ENCODE measurements around the gene HECTD1. TPM values are rescaled to one million over a fixed set of nuclear protein-coding genes. Genes with fewer than 3 reads are reported as not detected.

The HECTD1 gene
- total and polyA plus RNA-seq, 9 of the 15 experiments (the other 6 are each of a cell fraction or from before 2014, with no cell fraction given) = 27.9 to 111 (median 78.1) TPM

- no peak for TF ChIP-seq NR3C1 (CRISPR knock-in tag; IDR thresholded peaks at IDR 0.05)
- TF ChIP-seq ZNF561 (CRISPR knock-in tag; conservative IDR thresholded peaks at IDR 0.05) = no peak
- no peak for TF ChIP-seq ZNF23 (CRISPR knock-in tag; IDR thresholded peaks at IDR 0.05)
- TF ChIP-seq, protein P1, sequence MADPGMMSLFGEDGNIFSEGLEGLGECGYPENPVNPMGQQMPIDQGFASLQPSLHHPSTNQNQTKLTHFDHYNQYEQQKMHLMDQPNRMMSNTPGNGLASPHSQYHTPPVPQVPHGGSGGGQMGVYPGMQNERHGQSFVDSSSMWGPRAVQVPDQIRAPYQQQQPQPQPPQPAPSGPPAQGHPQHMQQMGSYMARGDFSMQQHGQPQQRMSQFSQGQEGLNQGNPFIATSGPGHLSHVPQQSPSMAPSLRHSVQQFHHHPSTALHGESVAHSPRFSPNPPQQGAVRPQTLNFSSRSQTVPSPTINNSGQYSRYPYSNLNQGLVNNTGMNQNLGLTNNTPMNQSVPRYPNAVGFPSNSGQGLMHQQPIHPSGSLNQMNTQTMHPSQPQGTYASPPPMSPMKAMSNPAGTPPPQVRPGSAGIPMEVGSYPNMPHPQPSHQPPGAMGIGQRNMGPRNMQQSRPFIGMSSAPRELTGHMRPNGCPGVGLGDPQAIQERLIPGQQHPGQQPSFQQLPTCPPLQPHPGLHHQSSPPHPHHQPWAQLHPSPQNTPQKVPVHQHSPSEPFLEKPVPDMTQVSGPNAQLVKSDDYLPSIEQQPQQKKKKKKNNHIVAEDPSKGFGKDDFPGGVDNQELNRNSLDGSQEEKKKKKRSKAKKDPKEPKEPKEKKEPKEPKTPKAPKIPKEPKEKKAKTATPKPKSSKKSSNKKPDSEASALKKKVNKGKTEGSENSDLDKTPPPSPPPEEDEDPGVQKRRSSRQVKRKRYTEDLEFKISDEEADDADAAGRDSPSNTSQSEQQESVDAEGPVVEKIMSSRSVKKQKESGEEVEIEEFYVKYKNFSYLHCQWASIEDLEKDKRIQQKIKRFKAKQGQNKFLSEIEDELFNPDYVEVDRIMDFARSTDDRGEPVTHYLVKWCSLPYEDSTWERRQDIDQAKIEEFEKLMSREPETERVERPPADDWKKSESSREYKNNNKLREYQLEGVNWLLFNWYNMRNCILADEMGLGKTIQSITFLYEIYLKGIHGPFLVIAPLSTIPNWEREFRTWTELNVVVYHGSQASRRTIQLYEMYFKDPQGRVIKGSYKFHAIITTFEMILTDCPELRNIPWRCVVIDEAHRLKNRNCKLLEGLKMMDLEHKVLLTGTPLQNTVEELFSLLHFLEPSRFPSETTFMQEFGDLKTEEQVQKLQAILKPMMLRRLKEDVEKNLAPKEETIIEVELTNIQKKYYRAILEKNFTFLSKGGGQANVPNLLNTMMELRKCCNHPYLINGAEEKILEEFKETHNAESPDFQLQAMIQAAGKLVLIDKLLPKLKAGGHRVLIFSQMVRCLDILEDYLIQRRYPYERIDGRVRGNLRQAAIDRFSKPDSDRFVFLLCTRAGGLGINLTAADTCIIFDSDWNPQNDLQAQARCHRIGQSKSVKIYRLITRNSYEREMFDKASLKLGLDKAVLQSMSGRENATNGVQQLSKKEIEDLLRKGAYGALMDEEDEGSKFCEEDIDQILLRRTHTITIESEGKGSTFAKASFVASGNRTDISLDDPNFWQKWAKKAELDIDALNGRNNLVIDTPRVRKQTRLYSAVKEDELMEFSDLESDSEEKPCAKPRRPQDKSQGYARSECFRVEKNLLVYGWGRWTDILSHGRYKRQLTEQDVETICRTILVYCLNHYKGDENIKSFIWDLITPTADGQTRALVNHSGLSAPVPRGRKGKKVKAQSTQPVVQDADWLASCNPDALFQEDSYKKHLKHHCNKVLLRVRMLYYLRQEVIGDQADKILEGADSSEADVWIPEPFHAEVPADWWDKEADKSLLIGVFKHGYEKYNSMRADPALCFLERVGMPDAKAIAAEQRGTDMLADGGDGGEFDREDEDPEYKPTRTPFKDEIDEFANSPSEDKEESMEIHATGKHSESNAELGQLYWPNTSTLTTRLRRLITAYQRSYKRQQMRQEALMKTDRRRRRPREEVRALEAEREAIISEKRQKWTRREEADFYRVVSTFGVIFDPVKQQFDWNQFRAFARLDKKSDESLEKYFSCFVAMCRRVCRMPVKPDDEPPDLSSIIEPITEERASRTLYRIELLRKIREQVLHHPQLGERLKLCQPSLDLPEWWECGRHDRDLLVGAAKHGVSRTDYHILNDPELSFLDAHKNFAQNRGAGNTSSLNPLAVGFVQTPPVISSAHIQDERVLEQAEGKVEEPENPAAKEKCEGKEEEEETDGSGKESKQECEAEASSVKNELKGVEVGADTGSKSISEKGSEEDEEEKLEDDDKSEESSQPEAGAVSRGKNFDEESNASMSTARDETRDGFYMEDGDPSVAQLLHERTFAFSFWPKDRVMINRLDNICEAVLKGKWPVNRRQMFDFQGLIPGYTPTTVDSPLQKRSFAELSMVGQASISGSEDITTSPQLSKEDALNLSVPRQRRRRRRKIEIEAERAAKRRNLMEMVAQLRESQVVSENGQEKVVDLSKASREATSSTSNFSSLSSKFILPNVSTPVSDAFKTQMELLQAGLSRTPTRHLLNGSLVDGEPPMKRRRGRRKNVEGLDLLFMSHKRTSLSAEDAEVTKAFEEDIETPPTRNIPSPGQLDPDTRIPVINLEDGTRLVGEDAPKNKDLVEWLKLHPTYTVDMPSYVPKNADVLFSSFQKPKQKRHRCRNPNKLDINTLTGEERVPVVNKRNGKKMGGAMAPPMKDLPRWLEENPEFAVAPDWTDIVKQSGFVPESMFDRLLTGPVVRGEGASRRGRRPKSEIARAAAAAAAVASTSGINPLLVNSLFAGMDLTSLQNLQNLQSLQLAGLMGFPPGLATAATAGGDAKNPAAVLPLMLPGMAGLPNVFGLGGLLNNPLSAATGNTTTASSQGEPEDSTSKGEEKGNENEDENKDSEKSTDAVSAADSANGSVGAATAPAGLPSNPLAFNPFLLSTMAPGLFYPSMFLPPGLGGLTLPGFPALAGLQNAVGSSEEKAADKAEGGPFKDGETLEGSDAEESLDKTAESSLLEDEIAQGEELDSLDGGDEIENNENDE (IDR thresholded peaks at IDR 0.05; ENCODE audit: low read depth, low read length) = no peak
- peak; percentile 97 for TF ChIP-seq PHB2 (IDR thresholded peaks at IDR 0.05; ENCODE audit: low read depth)
- 0 out of 2 replicates have a peak, but pooled peaks have one; percentile 43 for TF ChIP-seq ZBTB17 (CRISPR knock-in tag; IDR thresholded peaks at IDR 0.05)
- TF ChIP-seq, protein P2, sequence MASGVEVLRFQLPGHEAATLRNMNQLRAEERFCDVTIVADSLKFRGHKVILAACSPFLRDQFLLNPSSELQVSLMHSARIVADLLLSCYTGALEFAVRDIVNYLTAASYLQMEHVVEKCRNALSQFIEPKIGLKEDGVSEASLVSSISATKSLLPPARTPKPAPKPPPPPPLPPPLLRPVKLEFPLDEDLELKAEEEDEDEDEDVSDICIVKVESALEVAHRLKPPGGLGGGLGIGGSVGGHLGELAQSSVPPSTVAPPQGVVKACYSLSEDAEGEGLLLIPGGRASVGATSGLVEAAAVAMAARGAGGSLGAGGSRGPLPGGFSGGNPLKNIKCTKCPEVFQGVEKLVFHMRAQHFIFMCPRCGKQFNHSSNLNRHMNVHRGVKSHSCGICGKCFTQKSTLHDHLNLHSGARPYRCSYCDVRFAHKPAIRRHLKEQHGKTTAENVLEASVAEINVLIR (CRISPR knock-in tag; IDR thresholded peaks at IDR 0.05) = peak; percentile 55; the same call in 1 of the 2 replicates
- TF ChIP-seq ZKSCAN8 (CRISPR knock-in tag; IDR thresholded peaks at IDR 0.05) = peak; percentile 89
- peak; percentile 64; the same call in 1 of the 2 replicates for TF ChIP-seq ZNF583 (CRISPR knock-in tag; IDR thresholded peaks at IDR 0.05)
- no peak for TF ChIP-seq FOXP4 (CRISPR knock-in tag; IDR thresholded peaks at IDR 0.05; ENCODE audit: borderline replicate concordance)
- TF ChIP-seq ZNF780A (CRISPR knock-in tag; IDR thresholded peaks at IDR 0.05) = no peak
- peak; percentile 95 for TF ChIP-seq NBN (IDR thresholded peaks at IDR 0.05; ENCODE audit: low read depth)
- peak; percentile 96 for TF ChIP-seq CBFB (CRISPR knock-in tag; IDR thresholded peaks at IDR 0.05)
- peak; percentile 96 for TF ChIP-seq ZNF766 (CRISPR knock-in tag; conservative IDR thresholded peaks at IDR 0.05)
These were observed 148.3 kb downstream of the HECTD1 start (continued) for GRCh38 chr14:31059152-31059924.

Data from K562 (cell line).